HL-60 (cell line): ENCODE data around the gene TBL1X.

ENCODE experiments used
- DNase-seq, 2 experiments: peaks; one replicate each; pipeline ENCODE4 v3.0.0-alpha.2; 2010 to 2020; ENCODE audit warnings: low read depth in 1 of 2, low spot score in 1 of 2
- H3K27ac ChIP-seq: fragments of 250-450 bp; sonication (Bioruptor Pico); replicated peaks from 2 replicates; pipeline ENCODE4 v1.5.1; 2020; ENCODE audit warnings: mild to moderate bottlenecking, moderate library complexity
- H3K27me3 ChIP-seq: fragments of 250-450 bp; sonication (Bioruptor Pico); 2 replicates; pipeline ENCODE4 v1.5.1; 2021; ENCODE audit warnings: mild to moderate bottlenecking, moderate library complexity; ENCODE audit not compliant: insufficient read depth, poor library complexity, severe bottlenecking
- H3K4me3 ChIP-seq: replicated peaks from 2 replicates; pipeline ENCODE4 v1.5.1; 2011; ENCODE audit warnings: mild to moderate bottlenecking, control low read depth, low read length; ENCODE audit not compliant: insufficient read depth
- CTCF ChIP-seq: IDR thresholded peaks from one replicate; pipeline ENCODE4 v1.5.1; 2011; ENCODE audit warnings: low read length, control low read depth, inconsistent platforms; ENCODE audit not compliant: insufficient read depth
- GABPA ChIP-seq: IDR thresholded peaks from 2 replicates; pipeline ENCODE4 v1.6.1; 2012; ENCODE audit warnings: low read depth
- POLR2AphosphoS5 ChIP-seq: IDR thresholded peaks from 2 replicates; pipeline ENCODE4 v1.6.1; 2012; ENCODE audit warnings: low read depth
- REST ChIP-seq: IDR thresholded peaks from 2 replicates; pipeline ENCODE4 v1.6.1; 2012; ENCODE audit warnings: low read depth; ENCODE audit not compliant: insufficient replicate concordance
- SPI1 ChIP-seq: IDR thresholded peaks from 2 replicates; pipeline ENCODE4 v1.6.1; 2012; ENCODE audit warnings: low read depth, mild to moderate bottlenecking, borderline replicate concordance

TBL1X gene

GRCh38 chrX:9576059-9576458 lies 111.2 kb downstream of the TBL1X start:
- no peak for DNase-seq
- TF ChIP-seq SPI1 (no peak), REST (no peak), CTCF (no peak), GABPA (no peak), POLR2AphosphoS5 (no peak)
- Histone ChIP-seq H3K4me3 (no peak overlapping the region), H3K27ac (no peak overlapping the region), H3K27me3 (no peaks in the 10 kb centered on the region)

GRCh38 chrX:9577555-9577954 lies 112.7 kb downstream of the TBL1X start:
- TF ChIP-seq REST, result no peak
- no peak for TF ChIP-seq POLR2AphosphoS5
- no peak for TF ChIP-seq CTCF
- no peak for TF ChIP-seq SPI1
- no peak for TF ChIP-seq GABPA
- Histone ChIP-seq H3K27me3 (no peaks in the 10 kb centered on the region), H3K27ac (no peak overlapping the region), H3K4me3 (no peak overlapping the region)
- no peak for DNase-seq

- DNase-seq, result no peak
- H3K27ac ChIP-seq, result no peak overlapping the region
- TF ChIP-seq CTCF (no peak), GABPA (no peak), REST (no peak), SPI1 (no peak), POLR2AphosphoS5 (no peak)
- H3K4me3 ChIP-seq, result no peak overlapping the region
- H3K27me3 ChIP-seq, result no peaks in the 10 kb centered on the region
Observed at GRCh38 chrX:9578083-9578779, 113.4 kb downstream of the TBL1X start.
